ENCODE data around the gene CACNA1C. TPM values are rescaled to one million over a fixed set of nuclear protein-coding genes. Genes with fewer than 3 reads are reported as not detected.

CACNA1C gene
- total and polyA plus RNA-seq, 2 of the 4 experiments (the other 2 are of a cell fraction): 1.6 to 2.6 TPM

GRCh38 chr12:2094597-2094996 lies 41.8 kb downstream of the CACNA1C start:
- dilution Hi-C loops (cut with HindIII; ENCODE audit: low sequenced_read_pairs, unreplicated experiment): no loop called here
- peaks cover 3 to 28% of the 10 kb centered on the region in 2 experiments; a peak in 3 of 4 replicates for H3K79me1 ChIP-seq (ENCODE audit: low read depth in 1 of 2, low read length in 2 of 2)
- H3K36me3 ChIP-seq (ENCODE audit: control insufficient read depth, insufficient read depth, low read length): no peaks in the 10 kb centered on the region
- no peak overlapping the region for H2BK5ac ChIP-seq (ENCODE audit: low read depth, low read length, poor library complexity, severe bottlenecking)
- intact Hi-C loops (cut with micrococcal nuclease): no loop called here
- no peak overlapping the region for H2AK5ac ChIP-seq (ENCODE audit: low read depth, low read length)
- H4K8ac ChIP-seq (ENCODE audit: low read depth in 2 of 2, low read length in 2 of 2): peak overlapping the region in 1 of 2 experiments; percentile 60; a peak in 2 of 4 replicates
- H3K23ac ChIP-seq (ENCODE audit: low read depth, low read length): no peak overlapping the region
- H4K91ac ChIP-seq (ENCODE audit: insufficient read depth, low read depth, low read length): no peak overlapping the region
- peaks cover 5% of the 10 kb centered on the region for H3K9me1 ChIP-seq (ENCODE audit: insufficient read depth, low read length)
- H2BK15ac ChIP-seq (ENCODE audit: low read depth, low read length): no peak overlapping the region
- H3K4me1 ChIP-seq (ENCODE audit: control insufficient read depth, insufficient read depth, low read length): peaks cover 13% of the 10 kb centered on the region
- POLR2A ChIA-PET (ENCODE audit: unreplicated experiment): no interaction called here
- no peak overlapping the region for H3K18ac ChIP-seq (ENCODE audit: low read depth, low read length)
- ATAC-seq (ENCODE audit: low read depth): peak; percentile 78
- no TSS peak for BruUV-seq (replicated peaks)
- in situ Hi-C loops (cut with MboI; ENCODE audit: low sequenced_read_pairs): no loop called here
- H3K27ac ChIP-seq (ENCODE audit: insufficient read depth, low read length): no peak overlapping the region
- no peak overlapping the region for H4K5ac ChIP-seq (ENCODE audit: low read depth, low read length)
- no peak overlapping the region for H3K4me3 ChIP-seq (ENCODE audit: insufficient read depth, low read depth, low read length)
- peak; percentile 30 for DNase-seq
- peaks cover 11% of the 10 kb centered on the region; the same call in 1 of the 2 replicates for H4K20me1 ChIP-seq (ENCODE audit: insufficient read depth, low read length)
- H2AFZ ChIP-seq (replicated peaks; ENCODE audit: low read length, poor library complexity): peak overlapping the region; percentile 70
- H3K9ac ChIP-seq (ENCODE audit: low read depth, low read length): no peak overlapping the region
- no peak overlapping the region for H3K56ac ChIP-seq (ENCODE audit: extremely low read depth, insufficient read depth, low read length)
- H2AK9ac ChIP-seq (replicated peaks; ENCODE audit: low read depth, low read length, poor library complexity): no peak overlapping the region
- H3K14ac ChIP-seq (replicated peaks; ENCODE audit: low read depth, low read length): no peak overlapping the region
- H3K4ac ChIP-seq (ENCODE audit: low read depth, low read length): no peak overlapping the region
- WGBS, 2 experiments (ENCODE audit: extremely low coverage in 2 of 2, insufficient read length in 1 of 2): 14% methylated on average over 1 of the region's 2 CpGs; no CpG with 5 or more reads in 1 of the 2 experiments
- TF ChIP-seq RCOR1 (IDR thresholded peaks at IDR 0.05; ENCODE audit: insufficient replicate concordance, low read length) (no peak), ELK1 (IDR thresholded peaks at IDR 0.05; ENCODE audit: borderline replicate concordance, low read depth, low read length) (no peak), RFX5 (IDR thresholded peaks at IDR 0.05; ENCODE audit: low read depth, low read length) (no peak), FOS (IDR thresholded peaks at IDR 0.05; ENCODE audit: low read depth, low read length) (no peak), MAZ (IDR thresholded peaks at IDR 0.05; ENCODE audit: borderline replicate concordance, low read depth, low read length) (no peak), RAD21 (IDR thresholded peaks at IDR 0.05; ENCODE audit: low read length) (no peak), BHLHE40 (IDR thresholded peaks at IDR 0.05; ENCODE audit: low read depth, low read length) (no peak), USF2 (IDR thresholded peaks at IDR 0.05; ENCODE audit: low read depth, low read length) (no peak), CHD1 (IDR thresholded peaks at IDR 0.05; ENCODE audit: low read depth, low read length) (no peak), CTCF (conservative IDR thresholded peaks at IDR 0.05; ENCODE audit: low read depth, low read length) (no peak), CEBPB (IDR thresholded peaks at IDR 0.05; ENCODE audit: low read depth, low read length) (no peak), MXI1 (IDR thresholded peaks at IDR 0.05; ENCODE audit: borderline replicate concordance, low read depth, low read length) (no peak), POLR2A (IDR thresholded peaks at IDR 0.05; ENCODE audit: low read depth, low read length) (no peak), NFE2L2 (IDR thresholded peaks at IDR 0.05; ENCODE audit: low read depth, low read length) (no peak), MAFK (IDR thresholded peaks at IDR 0.05; ENCODE audit: low read depth, low read length) (no peak), SMC3 (IDR thresholded peaks at IDR 0.05; ENCODE audit: low read depth, low read length) (no peak)
- H3K4me2 ChIP-seq (ENCODE audit: low read depth, low read length): 0 out of 2 replicates have a peak overlapping the region, but pooled peaks have one; percentile 5
- no peaks in the 10 kb centered on the region for H3K9me3 ChIP-seq (ENCODE audit: control insufficient read depth, insufficient read depth, low read length)
- H2BK20ac ChIP-seq (ENCODE audit: low read depth, low read length): no peak overlapping the region
- no peak overlapping the region for H2BK120ac ChIP-seq (ENCODE audit: low read depth, low read length)
- no peaks in the 10 kb centered on the region for H3K27me3 ChIP-seq (ENCODE audit: control insufficient read depth, insufficient read depth, low read length)
- CTCF ChIA-PET: no interaction called here

Data from IMR-90 (cell line).